K562 (cell line): ENCODE data around the gene RRAS. TPM values are rescaled to one million over a fixed set of nuclear protein-coding genes. Genes with fewer than 3 reads are reported as not detected.

Experiments
- ARID4B ChIP-seq: sonication (generic); formaldehyde crosslinking; IDR thresholded peaks from 2 replicates; pipeline ENCODE4 v1.8.0; 2022; ENCODE audit warnings: mild to moderate bottlenecking, missing genetic modification reagents
- ARNT ChIP-seq, 2 experiments: fragments of 450-650 bp; IDR thresholded peaks; 2 replicates each; pipeline ENCODE4 v1.6.1; 2016; ENCODE audit warnings: mild to moderate bottlenecking in 1 of 2
- ATF6 ChIP-seq: sonication (generic); formaldehyde crosslinking; IDR thresholded peaks from 2 replicates; pipeline ENCODE4 v1.4.0; 2020; ENCODE audit warnings: mild to moderate bottlenecking, missing genetic modification reagents
- CREB5 ChIP-seq: fragments of 250-450 bp; sonication (Bioruptor Pico); IDR thresholded peaks from 2 replicates; pipeline ENCODE4 v1.5.0; 2020; ENCODE audit warnings: mild to moderate bottlenecking
- E4F1 ChIP-seq: fragments of 250-450 bp; sonication (Bioruptor Pico); IDR thresholded peaks from 2 replicates; pipeline ENCODE4 v1.5.0; 2021; ENCODE audit warnings: mild to moderate bottlenecking, borderline replicate concordance
- EZH2 ChIP-seq: IDR thresholded peaks from 2 replicates; pipeline ENCODE4 v1.6.1; 2012; ENCODE audit warnings: low read depth, mild to moderate bottlenecking, inconsistent platforms, low read length, borderline replicate concordance
- IRF2 ChIP-seq: sonication (generic); formaldehyde crosslinking; IDR thresholded peaks from 2 replicates; pipeline ENCODE4 v1.8.1; 2022; ENCODE audit warnings: mild to moderate bottlenecking, missing genetic modification reagents
- MAFG ChIP-seq: fragments of 450-650 bp; conservative IDR thresholded peaks from 2 replicates; pipeline ENCODE4 v1.6.1; 2016; ENCODE audit warnings: missing genetic modification characterization, missing compliant biosample characterization
- NFE2L1 ChIP-seq: fragments of 450-650 bp; IDR thresholded peaks from 2 replicates; pipeline ENCODE4 v1.6.1; 2016; ENCODE audit warnings: missing genetic modification characterization, low read depth, mild to moderate bottlenecking, missing compliant biosample characterization, moderate library complexity, borderline replicate concordance
- PHF21A ChIP-seq: fragments of 450-650 bp; IDR thresholded peaks from 2 replicates; pipeline ENCODE4 v1.6.1; 2017; ENCODE audit warnings: low read depth, borderline replicate concordance
- RBBP5 ChIP-seq: fragments of 200-600 bp; sonication (generic); IDR thresholded peaks from 2 replicates; pipeline ENCODE4 v1.6.1; 2012; ENCODE audit warnings: borderline replicate concordance, mild to moderate bottlenecking, low read length, control low read depth, inconsistent platforms; ENCODE audit not compliant: insufficient read depth, poor library complexity, severe bottlenecking
- RBFOX2 ChIP-seq: fragments of 200-400 bp; formaldehyde crosslinking; IDR thresholded peaks from 2 replicates; pipeline ENCODE4 v1.6.1; 2017; ENCODE audit warnings: low read depth, mild to moderate bottlenecking, low read length, moderate library complexity
- SMC3 ChIP-seq: conservative IDR thresholded peaks from 2 replicates; pipeline ENCODE4 v1.6.1; 2011; ENCODE audit warnings: low read depth, low read length, improper control_type of control experiment; ENCODE audit not compliant: insufficient read depth
- ZNF175 ChIP-seq: fragments of 200-800 bp; sonication (Bioruptor generic); IDR thresholded peaks from 2 replicates; pipeline ENCODE4 v1.6.1; 2016; ENCODE audit warnings: low read depth, mild to moderate bottlenecking, missing genetic modification characterization, missing compliant biosample characterization
- ZNF232 ChIP-seq: sonication (generic); formaldehyde crosslinking; IDR thresholded peaks from 2 replicates; pipeline ENCODE4 v1.8.0; 2022; ENCODE audit warnings: mild to moderate bottlenecking, missing genetic modification reagents
- ZNF780A ChIP-seq: fragments of 250-450 bp; sonication (Bioruptor Pico); IDR thresholded peaks from 2 replicates; pipeline ENCODE4 v1.5.0; 2021; ENCODE audit warnings: mild to moderate bottlenecking
- polyA plus RNA-seq, 8 experiments: library from polyadenylated mRNA; depleted of rRNA in 4 of 8; stranded (reverse) in 5 of 8; unstranded in 3 of 8; fragments of >200 nt; fragmentation: Nextera tagmentation in 2 of 8; fragmentation: Illumina TruSeq in 1 of 8; extraction: Ambion mirVana in 2 of 8; extraction: Trizol in 1 of 8; gene quantifications; 2 replicates each; pipeline versions ENCODE4 v1.2.1 to v1.2.3, GENCODE V29; 2011 to 2014; ENCODE audit warnings: inconsistent platforms in 1 of 8, missing spikeins in 1 of 8
- total RNA-seq, 7 experiments: library from RNA; depleted of rRNA in 6 of 7; stranded (reverse); fragments of >200 nt in 6 of 7; fragmentation: Illumina TruSeq in 2 of 7; extraction: Trizol in 2 of 7; gene quantifications; 2 replicates each; pipeline versions ENCODE4 v1.2.1 to v1.2.3, GENCODE V29; 2011 to 2021; ENCODE audit warnings: low replicate concordance in 1 of 7

Gene RRAS
- total and polyA plus RNA-seq, 9 of the 15 experiments (the other 6 are each of a cell fraction or from before 2014, with no cell fraction given) = 0.70 to 17.3 (median 8.2) TPM

GRCh38 chr19:49590071-49590970 is 49.6 kb downstream of the RRAS start (continued):
- TF ChIP-seq CREB5 (CRISPR knock-in tag) = no peak
- peak; percentile 91 for TF ChIP-seq RBFOX2
- no peak for TF ChIP-seq IRF2 (CRISPR knock-in tag)
- peak; percentile 90 for TF ChIP-seq ARID4B (CRISPR knock-in tag)
- peak; percentile 19; the same call in 1 of the 2 replicates for TF ChIP-seq ZNF232 (CRISPR knock-in tag)
- peak; percentile 91 for TF ChIP-seq ATF6 (CRISPR knock-in tag)
- TF ChIP-seq ARNT (IDR thresholded peaks at IDR 0.05) = no peak
- TF ChIP-seq ZNF175 (CRISPR knock-in tag) = no peak
- TF ChIP-seq PHF21A = no peak
- no peak for TF ChIP-seq MAFG (tag)
- TF ChIP-seq NFE2L1 (tag) = no peak
- TF ChIP-seq SMC3 = no peak
- TF ChIP-seq ZNF780A (CRISPR knock-in tag) = no peak
- TF ChIP-seq E4F1 (CRISPR knock-in tag) = no peak
- TF ChIP-seq RBBP5 = peak; percentile 63
- no peak for TF ChIP-seq EZH2
